ENCODE results near the gene ATP6V1C2.

The ATP6V1C2 gene

GRCh38 chr2:10831400-10831985 lies 110.1 kb downstream of the ATP6V1C2 start:
- TF ChIP-seq ZFX (IDR thresholded peaks at IDR 0.05), result no peak
- no peak for TF ChIP-seq CTCF (conservative IDR thresholded peaks at IDR 0.05)
- no peak overlapping the region for H3K27ac ChIP-seq

GRCh38 chr2:10832203-10832936 lies 110.9 kb downstream of the ATP6V1C2 start:
- H3K27ac ChIP-seq, result no peak overlapping the region
- TF ChIP-seq ZFX (IDR thresholded peaks at IDR 0.05) (no peak), CTCF (conservative IDR thresholded peaks at IDR 0.05) (peak; percentile 95)

- H3K27ac ChIP-seq, result no peak overlapping the region
Observed at GRCh38 chr2:10833021-10833420, 111.6 kb downstream of the ATP6V1C2 start.

GRCh38 chr2:10834068-10834655 lies 112.7 kb downstream of the ATP6V1C2 start:
- H3K27ac ChIP-seq, result no peak overlapping the region
- no peak for TF ChIP-seq ZFX (IDR thresholded peaks at IDR 0.05)
- TF ChIP-seq CTCF (conservative IDR thresholded peaks at IDR 0.05), result no peak

More at GRCh38 chr2:10833021-10833420, 111.6 kb downstream of the ATP6V1C2 start:
- no peak for TF ChIP-seq CTCF (conservative IDR thresholded peaks at IDR 0.05)
- TF ChIP-seq ZFX (IDR thresholded peaks at IDR 0.05), result no peak
